Midbrain (tissue), 1 donor: ENCODE results near the gene FBXL7.

Experiments used
- DNase-seq: peaks from one replicate; lab custom pipeline; 2025; lab: John Stamatoyannopoulos, UW

The FBXL7 gene

GRCh38 chr5:15943487-15943886 is 443.5 kb downstream of the FBXL7 start:
- DNase-seq = no peak

- DNase-seq = no peak
These were observed 446.0 kb downstream of the FBXL7 start for GRCh38 chr5:15946026-15946425.

GRCh38 chr5:15948190-15948589 is 448.2 kb downstream of the FBXL7 start:
- peak; percentile 2 for DNase-seq

GRCh38 chr5:15951126-15951525 is 451.1 kb downstream of the FBXL7 start:
- no peak for DNase-seq

- DNase-seq = no peak
These were observed 451.6 kb downstream of the FBXL7 start for GRCh38 chr5:15951550-15951949.

GRCh38 chr5:15956622-15957021 is 456.6 kb downstream of the FBXL7 start:
- no peak for DNase-seq

- DNase-seq = no peak
These were observed 457.1 kb downstream of the FBXL7 start for GRCh38 chr5:15957124-15957523.

GRCh38 chr5:15959370-15960164 is 459.6 kb downstream of the FBXL7 start:
- DNase-seq = no peak

- no peak for DNase-seq
These were observed 466.2 kb downstream of the FBXL7 start for GRCh38 chr5:15966066-15966640.

- DNase-seq = no peak
These were observed 466.7 kb downstream of the FBXL7 start for GRCh38 chr5:15966651-15967050.

- DNase-seq = no peak
These were observed 469.0 kb downstream of the FBXL7 start for GRCh38 chr5:15968993-15969392.

GRCh38 chr5:15977851-15978250 is 477.9 kb downstream of the FBXL7 start:
- no peak for DNase-seq

- no peak for DNase-seq
These were observed 480.9 kb downstream of the FBXL7 start for GRCh38 chr5:15980835-15981234.

- no peak for DNase-seq
These were observed 483.4 kb downstream of the FBXL7 start for GRCh38 chr5:15983392-15983791.
